Kidney capillary endothelial cell (primary cell): ENCODE data around the gene TVP23B.
A peak's percentile ranks its signal among the peaks of the same experiment; 100 is the strongest.
"Not testable (repeated sequence)": the region's sequence is repeated elsewhere in the genome, so short reads cannot be mapped to it uniquely, and the experiment has no call there.

Source experiments
- DNase-seq: peaks from one replicate; pipeline ENCODE4 v3.0.0-alpha.2; 2018; ENCODE audit warnings: low spot score

The TVP23B gene

GRCh38 chr17:18791402-18791801 lies 10.4 kb downstream of the TVP23B start:
- DNase-seq: not testable (repeated sequence)

GRCh38 chr17:18794841-18795240 lies 13.9 kb downstream of the TVP23B start:
- DNase-seq: not testable (repeated sequence)

GRCh38 chr17:18796887-18797286 lies 15.9 kb downstream of the TVP23B start:
- DNase-seq: not testable (repeated sequence)

GRCh38 chr17:18803458-18804245 lies 22.7 kb downstream of the TVP23B start:
- not testable (repeated sequence) for DNase-seq

GRCh38 chr17:18815924-18816323 lies 34.9 kb downstream of the TVP23B start:
- not testable (repeated sequence) for DNase-seq

- DNase-seq: peak; percentile 52
These were observed 35.7 kb downstream of the TVP23B start for GRCh38 chr17:18816489-18817371.

- not testable (repeated sequence) for DNase-seq
These were observed 40.4 kb downstream of the TVP23B start for GRCh38 chr17:18821430-18821829.

GRCh38 chr17:18827613-18828012 lies 46.6 kb downstream of the TVP23B start:
- not testable (repeated sequence) for DNase-seq

- DNase-seq: no peak
These were observed 67.5 kb downstream of the TVP23B start for GRCh38 chr17:18848501-18848900.

GRCh38 chr17:18850679-18851078 lies 69.7 kb downstream of the TVP23B start:
- no peak for DNase-seq

GRCh38 chr17:18851201-18851600 lies 70.2 kb downstream of the TVP23B start:
- DNase-seq: no peak

GRCh38 chr17:18854956-18855355 lies 74.0 kb downstream of the TVP23B start:
- no peak for DNase-seq

GRCh38 chr17:18855831-18856569 lies 75.0 kb downstream of the TVP23B start:
- peak; percentile 91 for DNase-seq
